Stomach (tissue), 9 donors: ENCODE results near the gene DHX32. TPM values are rescaled to one million over a fixed set of nuclear protein-coding genes. Genes with fewer than 3 reads are reported as not detected.
"Not testable (repeated sequence)": the region's sequence is repeated elsewhere in the genome, so short reads cannot be mapped to it uniquely, and the experiment has no call there.

Experiments
- DNase-seq, 2 donors: peaks; one replicate each; pipeline versions ENCODE4 v3.0.0 to v3.0.0-alpha.2; 2013 to 2019
- H3K27ac ChIP-seq, 5 donors: fragments of 200-600 bp in 4 of 5; sonication (generic) in 4 of 5; one replicate each; pipeline ENCODE4 v1.5.1; 2013 to 2019; ENCODE audit warnings: mild to moderate bottlenecking in 1 of 5, moderate library complexity in 1 of 5
- H3K27me3 ChIP-seq, 3 donors: fragments of 200-600 bp; sonication (generic); one replicate each; pipeline ENCODE4 v1.5.1; 2017 to 2019; ENCODE audit warnings: mixed run types in 1 of 3
- H3K36me3 ChIP-seq, 4 donors: fragments of 200-600 bp; sonication (generic); 1 replicate in 3 of 4; 2 replicates in 1 of 4; pipeline ENCODE4 v1.5.1; 2016 to 2019
- H3K4me1 ChIP-seq, 4 donors: fragments of 200-600 bp; sonication (generic); one replicate each; pipeline ENCODE4 v1.5.1; 2016 to 2019
- H3K4me3 ChIP-seq, 4 donors: fragments of 200-600 bp; sonication (generic) in 3 of 4; one replicate each; pipeline ENCODE4 v1.5.1; 2016 to 2019; ENCODE audit warnings: mild to moderate bottlenecking in 1 of 4
- H3K9me3 ChIP-seq, 4 donors: fragments of 200-600 bp; sonication (generic); one replicate each; pipeline ENCODE4 v1.5.1; 2016 to 2019
- EP300 ChIP-seq: sonication (generic); formaldehyde crosslinking; IDR thresholded peaks from one replicate; pipeline ENCODE4 v1.6.1; 2017; ENCODE audit warnings: antibody characterized with exemption
- POLR2A ChIP-seq, 4 donors: fragments of 450-650 bp; IDR thresholded peaks; one replicate each; pipeline ENCODE4 v1.6.1; 2016; ENCODE audit warnings: antibody characterized with exemption in 4 of 4, control low read depth in 2 of 4, mild to moderate bottlenecking in 1 of 4, moderate library complexity in 1 of 4
- POLR2AphosphoS5 ChIP-seq, 3 donors: sonication (generic); formaldehyde crosslinking; IDR thresholded peaks; one replicate each; pipeline ENCODE4 v1.6.1; 2016; ENCODE audit warnings: antibody characterized with exemption in 3 of 3
- WGBS, 5 donors: extraction: QIAGEN DNeasy Blood & Tissue Kit in 3 of 5; methylation state at CpG; one replicate each; pipeline versions ENCODE4 v1.1.5 to v1.1.7; 2013 to 2018; 5-methylcytosine and 5-hydroxymethylcytosine counted together
- intact Hi-C: fragments of 100-400 bp; cut with DNase I; formaldehyde crosslinking; loops from one replicate; pipeline ENCODE4 v1.15.1; 2023; ENCODE audit warnings: low total_unique reads
- polyA plus RNA-seq, 3 donors: library from polyadenylated mRNA; stranded (reverse); fragments of 200-250 nt; gene quantifications; one replicate each; pipeline ENCODE4 v1.2.3, GENCODE V29; 2013
- total RNA-seq, 5 donors: library from RNA; depleted of rRNA; stranded (reverse); fragments of >200 nt; gene quantifications; one replicate each; pipeline versions ENCODE4 v1.1.0 to v1.2.3, GENCODE V29; 2014 to 2016
- TF ChIP-seq, protein P1 (sequence below), 7 experiments: fragments of 450-650 bp in 4 of 7; fragments of 200-600 bp in 3 of 7; sonication (generic) in 3 of 7; IDR thresholded peaks; one replicate each; pipeline ENCODE4 v1.5.1; 2016 to 2019; ENCODE audit warnings: antibody characterized with exemption in 7 of 7, control low read depth in 2 of 7, mild to moderate bottlenecking in 1 of 7
- donor health status: healthy with polysubstance abuse.
- donor health status: Bipolar disorder and iron deficiency.
- donor health status: healthy.

The DHX32 gene
- total and polyA plus RNA-seq, 8 donors: 23.7 to 70.1 (median 33.6) TPM

DNA sequence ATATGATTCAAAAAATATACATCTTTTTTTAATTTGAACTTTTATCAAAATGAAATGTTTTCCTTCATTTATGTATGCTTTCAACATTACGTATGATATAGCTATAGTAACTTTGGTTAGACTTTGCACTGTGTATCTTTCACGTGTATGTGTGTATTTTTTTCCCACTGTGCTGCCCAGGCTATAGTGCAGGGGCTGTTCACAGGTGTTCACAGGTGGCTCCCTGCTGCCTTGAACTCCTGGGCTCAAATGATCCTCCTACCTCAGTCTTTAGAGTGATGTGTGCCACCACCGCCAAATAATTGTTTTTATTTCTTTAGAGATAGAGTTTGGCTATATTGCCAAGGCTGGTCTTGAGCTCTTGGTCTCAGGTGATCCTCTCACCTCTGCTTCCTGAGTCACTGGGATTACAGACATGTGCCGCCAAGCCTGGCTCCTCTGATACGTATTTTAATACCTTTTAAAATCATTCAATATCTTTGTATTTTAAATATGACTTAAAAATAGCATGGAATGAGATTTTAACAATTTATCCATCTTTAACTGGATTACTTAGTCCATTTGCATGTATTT, 44.3 kb upstream of the DHX32 start:
- H3K4me3 ChIP-seq: no peak overlapping the region
- H3K27ac ChIP-seq: no peak overlapping the region
- TF ChIP-seq POLR2A (IDR thresholded peaks at IDR 0.05) (no peak), POLR2AphosphoS5 (IDR thresholded peaks at IDR 0.05) (no peak), EP300 (no peak)
- TF ChIP-seq, protein P1, sequence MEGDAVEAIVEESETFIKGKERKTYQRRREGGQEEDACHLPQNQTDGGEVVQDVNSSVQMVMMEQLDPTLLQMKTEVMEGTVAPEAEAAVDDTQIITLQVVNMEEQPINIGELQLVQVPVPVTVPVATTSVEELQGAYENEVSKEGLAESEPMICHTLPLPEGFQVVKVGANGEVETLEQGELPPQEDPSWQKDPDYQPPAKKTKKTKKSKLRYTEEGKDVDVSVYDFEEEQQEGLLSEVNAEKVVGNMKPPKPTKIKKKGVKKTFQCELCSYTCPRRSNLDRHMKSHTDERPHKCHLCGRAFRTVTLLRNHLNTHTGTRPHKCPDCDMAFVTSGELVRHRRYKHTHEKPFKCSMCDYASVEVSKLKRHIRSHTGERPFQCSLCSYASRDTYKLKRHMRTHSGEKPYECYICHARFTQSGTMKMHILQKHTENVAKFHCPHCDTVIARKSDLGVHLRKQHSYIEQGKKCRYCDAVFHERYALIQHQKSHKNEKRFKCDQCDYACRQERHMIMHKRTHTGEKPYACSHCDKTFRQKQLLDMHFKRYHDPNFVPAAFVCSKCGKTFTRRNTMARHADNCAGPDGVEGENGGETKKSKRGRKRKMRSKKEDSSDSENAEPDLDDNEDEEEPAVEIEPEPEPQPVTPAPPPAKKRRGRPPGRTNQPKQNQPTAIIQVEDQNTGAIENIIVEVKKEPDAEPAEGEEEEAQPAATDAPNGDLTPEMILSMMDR (IDR thresholded peaks at IDR 0.05): no peak
- H3K27me3 ChIP-seq: no peaks in the 10 kb centered on the region
- DNase-seq: no peak
- intact Hi-C loops: no loop called here
- H3K9me3 ChIP-seq: no peaks in the 10 kb centered on the region
- 57 to 75% (median 65%) methylated on average over 5 of the region's 5 CpGs for WGBS, 5 donors
- H3K36me3 ChIP-seq: no peaks in the 10 kb centered on the region
- no peaks in the 10 kb centered on the region for H3K4me1 ChIP-seq

DNA sequence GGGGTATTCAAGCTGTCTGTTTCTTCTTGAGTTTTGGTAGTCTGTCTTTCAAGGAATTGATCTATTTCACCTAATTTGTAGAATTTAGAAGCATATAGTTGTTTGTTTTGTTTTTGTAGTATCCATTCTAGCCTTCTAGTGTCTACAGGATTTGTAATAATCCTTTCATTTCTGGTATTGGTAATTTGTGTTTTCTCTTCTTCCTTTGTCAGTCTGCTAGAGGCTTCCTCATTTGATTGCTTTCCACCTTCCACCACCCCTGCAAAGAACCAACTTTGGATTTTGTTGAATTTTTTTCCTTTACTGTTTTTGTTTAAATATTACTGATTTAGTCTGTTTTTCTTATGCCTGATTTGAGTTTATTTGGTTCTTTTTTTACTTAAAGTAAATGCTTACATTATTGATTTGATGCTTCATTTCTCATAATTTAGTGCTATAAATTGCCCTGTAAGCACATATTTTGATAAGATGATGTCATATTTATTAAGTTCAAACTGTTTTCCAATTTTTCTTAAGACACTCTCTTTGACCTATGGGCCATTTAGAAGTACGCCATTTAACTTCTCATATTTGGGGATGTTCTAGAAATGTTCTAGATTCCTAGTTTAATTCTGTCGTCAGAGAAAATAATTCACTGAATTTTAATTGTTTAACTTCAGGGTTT, 40.7 kb upstream of the DHX32 start:
- H3K36me3 ChIP-seq, intact Hi-C loops, H3K9me3 ChIP-seq, H3K4me3 ChIP-seq, DNase-seq, H3K27me3 ChIP-seq, H3K4me1 ChIP-seq, H3K27ac ChIP-seq: not testable (repeated sequence)
- WGBS, 5 donors: 87 to 98% (median 95%) methylated on average over 2 of the region's 2 CpGs

DNA sequence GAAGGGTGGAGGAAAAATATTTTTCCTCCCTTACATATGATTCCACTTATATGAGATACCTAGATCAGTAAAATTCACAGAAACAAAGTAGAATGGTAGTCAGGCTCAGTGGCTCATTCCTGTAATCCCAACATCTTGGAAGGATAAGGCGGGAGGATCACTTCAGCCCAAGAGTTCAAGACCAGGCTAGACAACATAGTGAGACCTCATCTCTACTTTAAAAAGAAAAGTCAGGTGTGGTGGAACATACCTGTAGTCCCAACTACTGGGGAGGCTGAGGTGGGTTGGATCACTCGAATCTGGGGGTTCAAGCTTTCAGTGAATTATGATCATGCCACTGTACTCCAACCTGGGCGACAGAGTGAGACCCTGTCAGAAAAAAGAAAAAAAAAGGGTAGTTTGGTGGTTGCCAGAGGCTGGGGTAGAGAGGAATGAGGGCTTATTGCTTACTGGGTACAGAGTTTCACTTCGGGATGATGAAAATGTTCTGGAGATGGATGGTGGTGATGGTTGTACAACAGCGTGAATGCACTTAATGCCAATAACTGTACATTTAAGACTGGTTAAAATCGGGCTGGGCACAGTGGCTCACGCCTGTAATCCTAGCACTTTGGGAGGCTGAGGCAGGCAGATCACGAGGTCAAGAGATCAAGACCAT, 36.7 kb upstream of the DHX32 start:
- H3K36me3 ChIP-seq, H3K4me3 ChIP-seq, H3K27ac ChIP-seq, H3K27me3 ChIP-seq, H3K4me1 ChIP-seq, DNase-seq, intact Hi-C loops, H3K9me3 ChIP-seq: not testable (repeated sequence)
- WGBS, 5 donors: 83 to 92% (median 89%) methylated on average over 8 of the region's 8 CpGs

DNA sequence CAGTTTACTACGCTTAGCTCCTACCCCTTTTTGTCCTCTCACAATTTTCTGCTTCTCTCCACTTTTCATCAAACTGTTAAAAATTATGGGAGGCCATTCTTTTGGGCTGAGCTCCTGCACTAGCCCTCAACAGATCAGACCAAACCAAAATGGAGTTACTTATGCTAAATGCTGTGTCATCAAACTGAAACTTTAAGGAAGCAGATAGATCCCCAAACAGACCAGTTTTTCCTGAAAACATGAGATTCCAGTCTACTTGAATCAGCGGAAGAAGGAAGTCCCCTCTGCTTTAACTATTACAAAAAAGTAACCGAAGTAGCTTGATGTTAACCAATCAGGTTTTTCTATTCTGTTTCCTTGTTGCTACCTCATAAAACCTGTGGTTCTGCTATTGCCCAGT, 35.9 kb upstream of the DHX32 start:
- H3K9me3 ChIP-seq: no peaks in the 10 kb centered on the region
- WGBS, 5 donors: 67 to 82% (median 70%) methylated on average over 3 of the region's 3 CpGs
- H3K27ac ChIP-seq: no peak overlapping the region
- H3K36me3 ChIP-seq: no peaks in the 10 kb centered on the region
- peaks cover 0 to 12% (median 8%) of the 10 kb centered on the region in 4 donors for H3K4me1 ChIP-seq
- intact Hi-C loops: no loop called here
- H3K4me3 ChIP-seq: no peak overlapping the region
- TF ChIP-seq POLR2AphosphoS5 (IDR thresholded peaks at IDR 0.05) (no peak), EP300 (no peak), POLR2A (IDR thresholded peaks at IDR 0.05) (no peak)
- TF ChIP-seq, protein P1 (IDR thresholded peaks at IDR 0.05): no peak
- DNase-seq: no peak
- H3K27me3 ChIP-seq: no peaks in the 10 kb centered on the region

DNA sequence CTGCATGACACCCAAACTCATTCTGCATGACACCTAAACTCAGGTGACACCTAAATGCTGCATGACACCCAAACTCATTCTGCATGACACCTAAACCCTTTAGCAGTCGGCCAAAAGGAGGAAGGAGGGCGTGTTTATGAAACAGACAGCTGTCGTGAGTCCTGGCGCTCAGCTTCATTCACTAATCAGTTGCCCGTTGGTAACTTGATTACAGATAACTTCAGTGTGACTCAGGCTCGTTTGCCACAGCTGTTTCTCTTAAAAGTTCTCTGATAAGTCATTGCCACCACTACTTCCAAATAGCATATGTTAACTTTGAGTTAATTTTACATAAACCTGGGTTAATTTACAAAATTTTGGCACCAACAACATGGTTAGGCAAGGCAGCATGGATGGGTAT, 32.2 kb upstream of the DHX32 start:
- intact Hi-C loops: not testable (repeated sequence)

DNA sequence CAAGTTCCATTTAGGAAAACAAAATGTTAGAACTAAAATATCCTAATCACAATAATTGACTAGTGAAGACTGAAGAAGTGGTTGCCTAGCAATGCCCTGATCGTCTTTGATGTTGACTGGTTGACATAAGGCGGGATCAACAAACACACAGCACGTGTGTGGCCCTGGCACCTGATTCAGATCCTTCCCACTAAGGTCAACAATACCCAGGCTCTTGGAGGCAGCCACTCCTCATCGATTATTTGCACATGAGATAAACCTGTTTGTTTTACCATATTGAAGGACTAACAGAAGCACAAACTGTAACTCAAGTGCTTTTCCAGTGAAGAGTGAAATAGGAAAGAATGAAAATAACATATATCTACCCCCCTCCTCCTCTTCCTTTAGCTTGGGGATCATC, 30.9 kb upstream of the DHX32 start:
- DNase-seq: peak; percentile 82 to 90
- Histone ChIP-seq H3K4me3 (no peak overlapping the region), H3K9me3 (no peaks in the 10 kb centered on the region), H3K4me1 (peaks cover 0 to 20% (median 12%) of the 10 kb centered on the region in 4 donors), H3K27ac (peak overlapping the region in 4 of 5 donors; percentile 60 to 82 (median 78)), H3K27me3 (no peaks in the 10 kb centered on the region), H3K36me3 (no peaks in the 10 kb centered on the region)
- intact Hi-C loops: no loop called here
- TF ChIP-seq POLR2A (IDR thresholded peaks at IDR 0.05): no peak
- peak in 2 of 3 donors; percentile 57 to 82 for TF ChIP-seq POLR2AphosphoS5 (IDR thresholded peaks at IDR 0.05)
- WGBS, 5 donors: 18 to 46% (median 28%) methylated on average over 4 of the region's 4 CpGs

More for the DNA sequence above, 32.2 kb upstream of the DHX32 start:
- peaks cover 0 to 20% (median 12%) of the 10 kb centered on the region in 4 donors for H3K4me1 ChIP-seq
- H3K9me3 ChIP-seq, H3K4me3 ChIP-seq, H3K36me3 ChIP-seq, H3K27me3 ChIP-seq: not testable (repeated sequence)
- WGBS, 5 donors: 20 to 43% (median 30%) methylated on average over 6 of the region's 6 CpGs
- TF ChIP-seq POLR2AphosphoS5 (IDR thresholded peaks at IDR 0.05): peak in 1 of 3 donors; percentile 49
- peak; percentile 20 to 48 for DNase-seq
- peak overlapping the region in 4 of 5 donors; percentile 60 to 82 (median 79) for H3K27ac ChIP-seq
